Measurements from ENCODE around the gene GNAT1. TPM values are rescaled to one million over a fixed set of nuclear protein-coding genes. Genes with fewer than 3 reads are reported as not detected.

GNAT1 gene
- polyA plus RNA-seq, 1 experiment: not detected

GRCh38 chr3:50233176-50233575 lies 41.8 kb downstream of the GNAT1 start:
- DNase-seq (ENCODE audit: low read depth, low spot score): no peak
- CTCF ChIA-PET: interaction anchor here (0.6 to 3.6 kb wide), 3 partner anchors 13 to 91 kb away, joined by 3 to 25 read pairs (median 3); no protein-coding TSS in a partner anchor

DNA sequence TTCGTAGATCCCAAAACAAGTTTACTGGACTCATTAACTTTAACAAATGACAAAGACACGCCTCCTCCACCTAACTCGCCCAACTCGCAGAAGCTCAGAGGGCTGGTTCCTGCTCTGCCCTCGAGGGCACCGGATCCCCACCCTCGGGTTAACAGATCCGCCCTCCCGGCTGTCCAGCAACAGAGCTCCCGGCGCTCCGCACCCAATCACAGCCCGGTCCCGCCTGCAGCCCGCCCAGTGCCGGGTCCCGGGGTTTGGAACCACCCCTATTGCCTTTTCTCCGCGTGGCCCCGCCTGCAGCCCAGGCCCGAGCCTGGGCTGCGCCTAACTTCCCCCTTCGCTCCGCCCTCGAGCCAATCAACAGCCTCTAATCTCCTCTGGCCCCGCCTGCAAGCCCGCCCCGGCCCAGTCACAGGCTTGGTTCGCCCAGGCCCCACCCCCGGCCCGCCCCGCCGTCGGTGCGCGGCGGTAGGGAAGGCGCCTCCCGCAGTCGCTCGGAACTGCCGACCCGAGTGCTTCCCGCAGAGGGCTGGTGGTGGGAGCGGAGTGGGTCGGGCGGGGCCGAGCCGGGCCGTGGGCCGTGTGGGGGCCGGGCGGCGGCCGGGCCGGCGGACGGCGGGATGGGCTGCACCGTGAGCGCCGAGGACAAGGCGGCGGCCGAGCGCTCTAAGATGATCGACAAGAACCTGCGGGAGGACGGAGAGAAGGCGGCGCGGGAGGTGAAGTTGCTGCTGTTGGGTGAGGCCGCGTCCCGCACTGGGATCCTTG lies 44.5 kb downstream of the GNAT1 start, which contains the start of gene GNAI2:
Gene GNAI2, plus strand, starts transcription at position 489 of the 768 bp plus-strand sequence. Its CDS starts 132 bp downstream, at position 621.
- POLR2A ChIA-PET: interaction anchor here (0.6 to 2.2 kb wide), 23 partner anchors 9 to 101 kb away, joined by 3 to 24 read pairs (median 4); partner anchors contain the start of genes HYAL3, IFRD2, LSMEM2 and NAA80
- peak within 1 kb of the TSS; percentile 95 for H3K4me3 ChIP-seq (ENCODE audit: low read depth, low read length)
- CTCF ChIA-PET: interaction anchor here (0.6 to 3.6 kb wide), 6 partner anchors 10 to 114 kb away, joined by 3 to 25 read pairs (median 6); no protein-coding TSS in a partner anchor

More at GRCh38 chr3:50233176-50233575, 41.8 kb downstream of the GNAT1 start:
- H3K27me3 ChIP-seq (ENCODE audit: control insufficient read depth, insufficient read depth, low read length): no peaks in the 10 kb centered on the region
- no peak overlapping the region for H3K27ac ChIP-seq (ENCODE audit: low read depth, low read length)
- TF ChIP-seq CTCF (IDR thresholded peaks at IDR 0.05; ENCODE audit: low read depth, low read length): no peak
- no peaks in the 10 kb centered on the region for H3K9me3 ChIP-seq (ENCODE audit: control insufficient read depth, insufficient read depth, low read length)
- POLR2A ChIA-PET: no interaction called here
- no peak overlapping the region for H3K4me3 ChIP-seq (ENCODE audit: low read depth, low read length)

GRCh38 chr3:50236484-50237132 lies 45.2 kb downstream of the GNAT1 start:
- Histone ChIP-seq H3K4me3 (ENCODE audit: low read depth, low read length) (peak overlapping the region; percentile 95), H3K27me3 (ENCODE audit: control insufficient read depth, insufficient read depth, low read length) (no peaks in the 10 kb centered on the region), H3K9me3 (ENCODE audit: control insufficient read depth, insufficient read depth, low read length) (no peaks in the 10 kb centered on the region), H3K27ac (ENCODE audit: low read depth, low read length) (no peak overlapping the region)
- ChIA-PET CTCF (interaction anchor here (0.7 to 3.6 kb wide), 3 partner anchors 10 to 22 kb away, joined by 8 to 25 read pairs (median 11); no protein-coding TSS in a partner anchor), POLR2A (interaction anchor here (1.1 to 2.2 kb wide), 4 partner anchors 11 to 45 kb away, joined by 3 to 24 read pairs (median 10); no protein-coding TSS in a partner anchor)
- TF ChIP-seq CTCF (IDR thresholded peaks at IDR 0.05; ENCODE audit: low read depth, low read length): no peak
- DNase-seq (ENCODE audit: low read depth, low spot score): no peak

More for the DNA sequence above, 44.5 kb downstream of the GNAT1 start, which contains the start of gene GNAI2:
- TF ChIP-seq CTCF (IDR thresholded peaks at IDR 0.05; ENCODE audit: low read depth, low read length): no peak
- Histone ChIP-seq H3K27ac (ENCODE audit: low read depth, low read length) (peak within 1 kb of the TSS; percentile 47), H3K9me3 (ENCODE audit: control insufficient read depth, insufficient read depth, low read length) (no peaks in the 10 kb centered on the region), H3K27me3 (ENCODE audit: control insufficient read depth, insufficient read depth, low read length) (no peaks in the 10 kb centered on the region)
- DNase-seq (ENCODE audit: low read depth, low spot score): peak; percentile 94

- ChIA-PET CTCF (interaction anchor here (0.6 to 1.9 kb wide), 4 partner anchors 10 to 112 kb away, joined by 4 to 11 read pairs (median 9); no protein-coding TSS in a partner anchor), POLR2A (interaction anchor here (2.2 kb wide), 1 partner anchor 10 kb away, joined by 24 read pairs; no protein-coding TSS in a partner anchor)
- Histone ChIP-seq H3K9me3 (ENCODE audit: control insufficient read depth, insufficient read depth, low read length) (no peaks in the 10 kb centered on the region), H3K27ac (ENCODE audit: low read depth, low read length) (peak overlapping the region; percentile 52), H3K4me3 (ENCODE audit: low read depth, low read length) (peak overlapping the region; percentile 95), H3K27me3 (ENCODE audit: control insufficient read depth, insufficient read depth, low read length) (no peaks in the 10 kb centered on the region)
- no peak for DNase-seq (ENCODE audit: low read depth, low spot score)
- TF ChIP-seq CTCF (IDR thresholded peaks at IDR 0.05; ENCODE audit: low read depth, low read length): no peak
Measured at GRCh38 chr3:50237133-50237651, 45.8 kb downstream of the GNAT1 start.
